Left ventricle myocardium inferior (tissue), 1 donor: ENCODE data around the gene CLEC16A. TPM values are rescaled to one million over a fixed set of nuclear protein-coding genes. Genes with fewer than 3 reads are reported as not detected.

Experiments
- DNase-seq: peaks from one replicate; pipeline ENCODE4 v3.0.0-alpha.2; 2020
- H3K27ac ChIP-seq: fragments of 200-600 bp; replicated peaks from 2 replicates; pipeline ENCODE4 v1.8.0; 2021
- H3K27me3 ChIP-seq: fragments of 200-600 bp; 2 replicates; pipeline ENCODE4 v1.8.0; 2021; ENCODE audit warnings: low read depth
- H3K36me3 ChIP-seq: fragments of 200-600 bp; 2 replicates; pipeline ENCODE4 v1.8.0; 2021
- H3K4me1 ChIP-seq: fragments of 200-600 bp; 2 replicates; pipeline ENCODE4 v1.8.0; 2021
- H3K4me3 ChIP-seq: fragments of 200-600 bp; 2 replicates; pipeline ENCODE4 v1.8.0; 2021; ENCODE audit warnings: mild to moderate bottlenecking, moderate library complexity
- H3K9me3 ChIP-seq: fragments of 200-600 bp; replicated peaks from 2 replicates; pipeline ENCODE4 v1.8.0; 2021
- CTCF ChIP-seq: fragments of 200-600 bp; IDR thresholded peaks from 2 replicates; pipeline ENCODE4 v1.8.0; 2021; ENCODE audit warnings: antibody characterized with exemption, mild to moderate bottlenecking, borderline replicate concordance
- intact Hi-C: fragments of 100-400 bp; cut with micrococcal nuclease; formaldehyde crosslinking; loops from one replicate; pipeline ENCODE4 v1.11.0; 2022
- total RNA-seq: library from RNA; stranded (reverse); fragmentation: NEBNext Ultra II Directional; extraction: Animal tissue kit (Norgen Biotek cat#: 25700); gene quantifications from one replicate; pipeline ENCODE4 v1.2.1, GENCODE V29; 2021
- donor health status: DM: no; HTN: yes; CAD: no; lungs with severe emphysema.

Gene CLEC16A
- total RNA-seq, 1 donor from 2014 or later, result 24.6 TPM

DNA sequence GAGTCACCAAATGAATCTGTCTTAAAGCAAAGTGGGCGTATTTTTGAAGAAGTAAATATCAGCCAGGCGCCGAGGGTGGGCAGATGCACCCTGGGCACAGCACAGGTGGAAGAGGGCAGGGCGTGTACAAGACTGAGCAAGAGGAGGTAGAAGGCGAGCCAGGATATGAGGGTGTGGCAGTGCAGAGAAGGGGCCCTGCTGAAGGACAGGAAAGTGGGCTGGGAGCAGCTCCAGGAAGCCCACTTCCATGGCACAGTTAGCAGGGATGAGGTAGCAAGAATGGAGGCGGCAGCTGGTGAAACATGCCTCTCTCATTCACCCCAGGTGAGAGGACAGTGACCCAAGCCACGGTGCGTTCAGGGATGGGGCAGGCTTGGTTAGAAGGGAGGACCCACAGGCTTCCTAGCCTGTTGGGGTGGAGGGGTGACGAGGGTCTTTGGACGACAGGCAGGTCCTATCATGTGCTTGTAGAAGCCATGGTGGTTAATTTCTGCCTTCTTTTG, 149.3 kb downstream of the CLEC16A start:
- Histone ChIP-seq H3K27me3 (no peaks in the 10 kb centered on the region), H3K9me3 (no peaks in the 10 kb centered on the region), H3K36me3 (peaks cover 18% of the 10 kb centered on the region), H3K4me3 (no peak overlapping the region), H3K4me1 (no peaks in the 10 kb centered on the region), H3K27ac (no peak overlapping the region)
- intact Hi-C loops, result no loop called here
- no peak for DNase-seq
- TF ChIP-seq CTCF, result no peak

DNA sequence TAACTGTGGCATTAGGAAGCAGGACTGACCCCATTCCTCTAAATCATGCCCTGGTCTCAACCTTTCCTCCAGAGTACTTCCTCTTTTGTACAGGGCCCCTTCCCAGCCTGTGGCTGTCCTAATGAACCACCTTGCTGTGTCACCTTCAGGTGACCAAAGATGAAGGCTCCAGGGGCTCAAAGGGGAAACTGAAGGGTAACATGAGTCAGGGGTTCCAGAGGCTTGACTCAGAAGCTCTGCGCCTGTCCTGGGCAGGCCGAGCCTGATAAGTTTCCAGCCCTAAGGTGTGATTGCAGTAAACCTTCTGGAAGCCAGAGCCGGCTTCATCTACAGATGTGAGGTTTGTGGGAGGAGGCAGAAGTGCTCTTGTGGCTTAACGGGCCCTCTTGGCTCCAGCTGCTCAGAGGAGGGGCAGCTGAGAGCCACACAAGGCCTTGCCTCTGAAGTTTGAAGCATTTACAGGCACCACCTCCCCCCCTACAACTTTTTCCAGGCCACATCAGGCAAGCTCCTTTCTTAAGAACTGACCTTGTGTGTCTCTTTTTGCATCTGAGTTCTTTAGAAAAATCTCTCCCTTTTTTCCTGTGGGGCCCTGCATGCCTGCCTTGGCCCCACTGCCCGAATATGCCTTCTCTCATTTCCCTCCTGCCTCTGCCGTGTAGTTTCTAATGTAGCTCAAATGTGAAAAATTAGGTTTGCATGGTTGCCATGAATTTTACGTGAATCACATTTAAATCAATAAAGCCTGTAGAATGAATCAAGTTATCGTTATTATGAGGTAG, 149.9 kb downstream of the CLEC16A start:
- no peak overlapping the region for H3K4me3 ChIP-seq
- TF ChIP-seq CTCF, result no peak
- peaks cover 18% of the 10 kb centered on the region for H3K36me3 ChIP-seq
- intact Hi-C loops, result no loop called here
- no peaks in the 10 kb centered on the region for H3K27me3 ChIP-seq
- H3K9me3 ChIP-seq, result no peaks in the 10 kb centered on the region
- H3K27ac ChIP-seq, result no peak overlapping the region
- DNase-seq, result no peak
- no peaks in the 10 kb centered on the region for H3K4me1 ChIP-seq

GRCh38 chr16:11094857-11095565, 150.6 kb downstream of the CLEC16A start:
- no peak for TF ChIP-seq CTCF
- Histone ChIP-seq H3K4me3 (no peak overlapping the region), H3K27ac (no peak overlapping the region), H3K9me3 (no peaks in the 10 kb centered on the region), H3K36me3 (peaks cover 18% of the 10 kb centered on the region), H3K27me3 (no peaks in the 10 kb centered on the region), H3K4me1 (peaks cover 7% of the 10 kb centered on the region)
- intact Hi-C loops, result no loop called here
- DNase-seq, result no peak

- Histone ChIP-seq H3K27ac (no peak overlapping the region), H3K9me3 (no peaks in the 10 kb centered on the region), H3K36me3 (peaks cover 17% of the 10 kb centered on the region), H3K4me3 (no peak overlapping the region), H3K4me1 (peaks cover 16% of the 10 kb centered on the region), H3K27me3 (no peaks in the 10 kb centered on the region)
- no peak for DNase-seq
- intact Hi-C loops, result no loop called here
- no peak for TF ChIP-seq CTCF
Measured at GRCh38 chr16:11095935-11096334, 151.6 kb downstream of the CLEC16A start.

DNA sequence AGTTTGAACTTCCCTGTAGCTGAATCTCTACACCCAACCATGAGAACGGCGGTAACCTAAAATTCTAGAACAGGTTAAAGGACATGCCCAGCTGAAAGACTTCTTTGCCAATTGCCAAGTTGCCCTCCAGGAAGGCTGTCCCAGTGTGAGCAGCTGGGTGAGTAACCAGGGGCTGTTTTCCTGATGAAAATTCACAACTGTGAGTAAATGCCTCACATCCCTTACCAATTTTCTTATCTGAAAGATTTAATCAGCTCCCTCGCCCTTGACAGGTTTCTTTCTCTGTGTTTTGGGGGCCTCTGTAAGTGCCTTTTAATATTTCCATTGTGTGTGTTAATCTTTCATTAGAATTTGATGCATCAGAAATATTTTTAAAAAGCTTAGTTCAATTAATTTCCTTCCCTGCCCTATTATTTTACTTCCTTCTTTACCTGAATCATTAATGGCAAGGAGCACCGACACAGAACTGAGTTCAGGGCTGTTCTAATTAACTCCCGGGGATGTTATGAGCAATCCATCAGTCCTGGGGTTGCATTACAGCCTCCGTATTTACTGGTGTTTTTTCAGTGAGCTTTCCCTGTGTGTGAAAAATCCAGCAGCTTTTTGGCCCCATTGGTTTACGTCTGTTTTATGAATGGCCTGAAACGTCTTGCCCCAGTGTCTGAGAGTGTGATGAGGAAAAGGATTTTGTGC, 152.9 kb downstream of the CLEC16A start:
- Histone ChIP-seq H3K27me3 (no peaks in the 10 kb centered on the region), H3K4me1 (peaks cover 29% of the 10 kb centered on the region), H3K9me3 (no peaks in the 10 kb centered on the region), H3K36me3 (peaks cover 7% of the 10 kb centered on the region), H3K4me3 (no peak overlapping the region), H3K27ac (no peak overlapping the region)
- TF ChIP-seq CTCF, result no peak
- no peak for DNase-seq
- intact Hi-C loops, result no loop called here
